ENCODE results near the gene PLCG2. TPM values are rescaled to one million over a fixed set of nuclear protein-coding genes. Genes with fewer than 3 reads are reported as not detected.

Gene PLCG2
- total RNA-seq, 2 donors from 2014 or later, result 6.6 to 11.0 TPM

DNA sequence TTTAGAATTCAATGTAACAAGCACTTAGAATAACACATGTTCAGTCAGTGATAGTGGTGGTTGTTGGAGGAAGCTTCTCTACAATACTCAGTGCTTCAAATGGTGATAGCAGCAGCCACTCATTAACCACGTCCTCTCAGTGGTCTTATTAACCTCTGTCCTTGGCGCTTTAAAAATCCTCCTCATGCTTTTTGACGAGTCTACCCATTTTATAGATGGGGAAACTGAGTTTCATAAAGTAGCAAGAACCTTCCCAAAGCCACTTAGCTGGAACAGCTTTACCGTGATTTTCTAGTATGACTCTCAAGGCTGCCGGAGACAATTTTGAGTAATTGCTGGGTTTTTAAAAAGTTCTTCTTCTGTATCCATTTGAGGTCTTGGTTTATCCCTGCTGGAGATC lies 47.4 kb downstream of the PLCG2 start:
- H3K36me3 Mint-ChIP-seq (ENCODE audit: low read depth), result no peaks in the 10 kb centered on the region
- peaks cover 3% of the 10 kb centered on the region for H3K27me3 Mint-ChIP-seq
- no peaks in the 10 kb centered on the region for H3K9me3 Mint-ChIP-seq
- no peak overlapping the region for H3K27ac Mint-ChIP-seq
- H3K4me1 Mint-ChIP-seq, result no peaks in the 10 kb centered on the region
- no peak for ATAC-seq (replicated peaks)
- H3K4me3 Mint-ChIP-seq, result no peak overlapping the region

DNA sequence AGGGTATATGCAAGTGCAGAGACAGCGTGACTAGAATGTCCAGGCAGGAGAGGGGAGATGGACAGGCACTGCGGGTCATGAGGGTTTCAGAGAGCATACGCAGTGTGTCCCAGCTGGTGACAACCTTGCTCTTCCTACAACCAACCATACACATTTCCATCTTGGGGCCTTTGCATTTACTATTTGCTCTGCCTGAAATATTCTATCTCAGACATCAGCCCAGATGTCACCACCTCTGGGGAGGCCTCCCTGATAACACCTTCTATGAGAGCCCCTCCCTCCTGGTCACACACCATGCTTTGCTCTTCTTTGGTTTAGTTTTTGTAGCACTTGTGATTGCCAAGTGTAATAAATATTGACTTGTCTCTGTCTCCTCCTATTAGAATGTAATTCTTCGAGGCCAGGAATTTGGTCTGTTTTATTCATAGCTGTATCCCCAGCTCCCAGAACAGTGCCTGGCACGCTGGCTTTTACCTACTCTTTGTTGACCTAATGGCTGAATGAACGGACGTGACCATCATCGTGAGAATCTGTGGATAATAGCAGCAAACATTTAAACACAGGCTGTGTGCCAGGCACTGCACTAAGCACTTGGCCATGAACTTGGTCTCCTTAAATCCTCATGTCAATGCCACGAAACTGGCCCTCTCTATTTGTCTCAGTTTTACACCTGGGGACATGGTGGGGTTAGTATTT lies 51.9 kb downstream of the PLCG2 start:
- ATAC-seq (replicated peaks), result no peak
- H3K27ac Mint-ChIP-seq, result no peak overlapping the region
- H3K4me3 Mint-ChIP-seq, result no peak overlapping the region
- no peaks in the 10 kb centered on the region for H3K9me3 Mint-ChIP-seq
- peaks cover 3% of the 10 kb centered on the region for H3K27me3 Mint-ChIP-seq
- no peaks in the 10 kb centered on the region for H3K36me3 Mint-ChIP-seq (ENCODE audit: low read depth)
- H3K4me1 Mint-ChIP-seq, result no peaks in the 10 kb centered on the region

DNA sequence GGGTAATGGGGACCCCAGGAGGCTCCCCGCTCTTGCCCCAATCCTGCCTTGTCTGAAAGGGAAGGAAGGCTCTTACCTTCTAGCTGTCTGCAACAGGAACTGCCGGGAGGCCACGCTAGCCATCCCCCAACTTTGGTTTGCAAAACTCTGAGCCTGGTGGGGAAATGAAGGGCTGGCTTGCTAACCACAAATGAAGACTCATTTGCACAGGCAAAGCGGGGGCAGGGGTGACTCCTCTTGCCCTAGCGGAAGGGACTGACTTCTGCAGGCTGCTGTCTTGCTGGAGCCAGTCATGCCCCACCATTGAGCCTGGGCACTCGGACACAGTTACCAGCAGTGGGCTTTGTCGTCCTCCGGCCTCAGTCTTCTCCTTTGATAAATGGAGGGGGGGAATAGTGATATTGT lies 52.6 kb downstream of the PLCG2 start:
- Mint-ChIP-seq H3K27ac (no peak overlapping the region), H3K4me1 (no peaks in the 10 kb centered on the region), H3K4me3 (no peak overlapping the region), H3K9me3 (no peaks in the 10 kb centered on the region), H3K27me3 (peaks cover 3% of the 10 kb centered on the region), H3K36me3 (ENCODE audit: low read depth) (no peaks in the 10 kb centered on the region)
- ATAC-seq (replicated peaks), result peak; percentile 59

DNA sequence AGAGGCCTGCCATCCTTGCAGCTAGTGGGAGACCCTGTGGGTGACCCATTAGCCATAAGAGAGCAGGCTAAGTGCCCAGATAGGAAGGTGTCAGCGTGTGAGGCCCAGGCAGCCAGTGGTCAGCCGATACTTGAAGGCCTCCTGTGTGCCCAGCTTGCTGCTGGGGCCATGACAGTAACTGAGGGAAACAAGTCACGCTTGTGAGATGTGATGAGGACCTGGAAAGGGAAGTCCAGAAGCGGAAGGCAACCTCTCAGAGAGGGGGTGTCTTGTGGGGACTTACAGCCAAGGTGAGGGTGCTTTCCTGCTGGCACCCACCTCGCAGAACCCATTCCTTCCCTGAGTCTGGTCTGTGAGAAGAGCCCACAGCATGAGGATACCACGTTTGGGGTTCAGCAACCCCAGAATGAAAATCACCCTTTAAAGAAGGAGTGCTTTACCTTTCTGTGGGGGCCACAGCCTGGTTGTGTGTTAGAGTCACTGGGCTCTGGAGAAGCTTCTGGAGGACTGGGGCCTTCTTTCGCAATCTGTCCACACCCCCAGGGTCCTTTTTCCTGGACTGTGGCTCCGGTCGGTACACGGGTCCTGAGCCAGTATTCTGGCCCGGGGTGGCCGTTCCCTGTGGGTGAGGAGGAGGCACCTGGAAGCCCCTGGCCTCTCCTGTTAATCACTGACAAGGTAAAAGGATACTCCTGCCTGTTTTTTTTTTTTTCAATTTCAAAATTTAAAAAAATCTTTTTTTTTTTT lies 53.9 kb downstream of the PLCG2 start:
- H3K27ac Mint-ChIP-seq, result no peak overlapping the region
- H3K4me1 Mint-ChIP-seq, result no peaks in the 10 kb centered on the region
- ATAC-seq (replicated peaks), result no peak
- H3K27me3 Mint-ChIP-seq, result peaks cover 13% of the 10 kb centered on the region
- no peak overlapping the region for H3K4me3 Mint-ChIP-seq
- no peaks in the 10 kb centered on the region for H3K9me3 Mint-ChIP-seq
- no peaks in the 10 kb centered on the region for H3K36me3 Mint-ChIP-seq (ENCODE audit: low read depth)

DNA sequence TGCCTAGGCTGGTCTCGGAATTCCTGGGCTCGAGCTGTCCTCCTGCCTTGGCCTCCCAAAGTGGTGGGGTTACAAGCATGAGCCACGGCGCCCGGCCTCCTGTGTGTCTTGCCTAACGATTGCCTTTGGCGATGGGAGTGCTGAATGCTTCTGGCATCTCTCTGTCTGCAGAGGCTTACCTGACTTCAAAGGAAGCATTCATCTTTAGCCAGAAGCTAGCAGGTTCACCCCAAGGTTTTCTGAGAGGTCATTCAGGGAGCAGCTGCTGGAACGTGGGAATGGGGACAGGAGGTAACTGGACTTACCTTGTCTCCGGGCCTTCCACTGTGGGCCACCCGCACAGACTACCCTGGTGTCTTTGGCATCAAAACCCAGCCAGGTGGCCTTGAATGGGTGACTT lies 54.7 kb downstream of the PLCG2 start:
- Mint-ChIP-seq H3K4me1 (no peaks in the 10 kb centered on the region), H3K27ac (no peak overlapping the region), H3K9me3 (no peaks in the 10 kb centered on the region), H3K36me3 (ENCODE audit: low read depth) (no peaks in the 10 kb centered on the region), H3K4me3 (no peak overlapping the region), H3K27me3 (peaks cover 13% of the 10 kb centered on the region)
- ATAC-seq (replicated peaks), result no peak

DNA sequence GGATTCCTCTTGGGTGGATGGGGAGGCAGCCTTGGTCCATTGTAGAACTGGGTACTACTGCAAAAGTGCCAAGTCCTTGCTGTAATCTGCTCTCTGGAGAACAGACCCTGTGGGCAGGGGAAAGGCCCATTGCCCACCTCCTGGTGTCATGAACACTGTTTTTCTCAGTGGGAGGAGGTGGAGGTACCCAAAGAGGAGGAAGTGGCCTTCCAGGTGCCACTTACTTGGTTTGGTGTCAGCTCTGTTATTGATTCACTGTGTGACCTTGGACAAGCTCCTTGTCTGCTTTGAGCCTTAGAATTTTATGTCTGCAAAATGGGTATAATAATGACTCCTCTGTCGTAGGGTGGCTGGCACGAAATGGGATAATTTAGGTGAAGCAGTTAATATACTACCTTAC lies 55.8 kb downstream of the PLCG2 start:
- no peaks in the 10 kb centered on the region for H3K9me3 Mint-ChIP-seq
- no peak overlapping the region for H3K27ac Mint-ChIP-seq
- no peaks in the 10 kb centered on the region for H3K36me3 Mint-ChIP-seq (ENCODE audit: low read depth)
- peaks cover 10% of the 10 kb centered on the region for H3K27me3 Mint-ChIP-seq
- H3K4me3 Mint-ChIP-seq, result no peak overlapping the region
- H3K4me1 Mint-ChIP-seq, result no peaks in the 10 kb centered on the region
- ATAC-seq (replicated peaks), result no peak

DNA sequence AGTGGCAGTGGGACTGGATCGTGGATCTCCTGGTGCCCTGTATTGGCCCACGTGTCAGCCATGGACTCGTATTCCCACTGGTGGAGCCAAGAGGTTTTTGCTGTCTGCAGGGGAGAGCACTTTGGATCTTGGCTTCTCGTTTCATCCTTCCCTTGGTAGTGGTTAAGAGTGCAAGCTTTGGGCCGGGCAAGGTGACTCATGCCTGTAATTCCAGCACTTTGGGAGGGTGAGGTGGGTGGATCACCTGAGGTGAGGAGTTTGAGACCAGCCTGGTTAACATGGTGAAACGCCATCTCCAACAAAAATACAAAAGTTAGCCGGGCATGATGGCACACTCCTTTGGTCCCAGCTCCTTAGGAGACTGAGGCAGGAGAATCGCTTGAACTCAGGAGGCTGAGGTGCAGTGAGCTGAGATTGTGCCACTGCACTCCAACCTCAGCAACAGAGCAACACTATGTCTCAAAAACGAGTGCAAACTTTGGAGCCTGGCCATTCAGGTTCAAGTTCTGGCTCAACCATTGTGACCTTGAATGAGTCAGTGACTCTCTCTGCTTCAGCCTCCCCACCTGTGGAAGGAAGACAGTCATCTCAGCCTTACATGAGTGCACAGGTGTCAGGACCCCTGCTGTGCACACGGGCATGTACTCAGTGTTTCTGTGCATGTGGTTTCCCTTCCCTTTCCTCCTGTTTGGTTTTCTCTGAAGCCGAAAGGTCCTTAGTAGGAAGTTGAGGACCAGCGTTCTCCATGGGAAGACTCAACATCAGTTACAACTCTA lies 57.4 kb downstream of the PLCG2 start:
- peaks cover 10% of the 10 kb centered on the region for H3K27me3 Mint-ChIP-seq
- no peak overlapping the region for H3K27ac Mint-ChIP-seq
- no peak for ATAC-seq (replicated peaks)
- no peaks in the 10 kb centered on the region for H3K9me3 Mint-ChIP-seq
- no peak overlapping the region for H3K4me3 Mint-ChIP-seq
- H3K4me1 Mint-ChIP-seq, result no peaks in the 10 kb centered on the region
- no peaks in the 10 kb centered on the region for H3K36me3 Mint-ChIP-seq (ENCODE audit: low read depth)

DNA sequence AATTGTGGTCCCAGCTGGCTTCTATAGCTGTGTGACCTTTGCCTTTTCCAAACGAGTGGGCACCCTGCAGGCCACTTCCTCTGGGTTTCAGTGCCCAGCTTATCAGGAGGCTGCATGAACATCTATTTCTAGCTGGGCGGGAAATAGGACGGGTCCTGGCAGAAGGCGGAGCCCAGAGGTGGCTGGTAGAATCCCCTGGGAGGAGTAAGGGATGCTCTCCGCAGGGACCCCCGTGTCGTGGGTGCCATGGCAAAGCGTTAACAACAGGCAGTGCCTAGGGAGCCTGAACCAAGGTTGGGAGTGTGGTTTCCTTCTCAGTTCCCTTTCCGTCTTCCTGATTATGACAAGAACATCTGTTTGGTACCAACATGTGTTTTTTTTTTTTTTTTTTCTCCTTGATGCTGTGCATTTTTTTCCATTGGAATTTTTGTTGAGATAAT lies 58.2 kb downstream of the PLCG2 start:
- Mint-ChIP-seq H3K27me3 (peaks cover 13% of the 10 kb centered on the region), H3K27ac (no peak overlapping the region), H3K36me3 (ENCODE audit: low read depth) (no peaks in the 10 kb centered on the region), H3K4me1 (no peaks in the 10 kb centered on the region), H3K4me3 (no peak overlapping the region), H3K9me3 (no peaks in the 10 kb centered on the region)
- no peak for ATAC-seq (replicated peaks)

DNA sequence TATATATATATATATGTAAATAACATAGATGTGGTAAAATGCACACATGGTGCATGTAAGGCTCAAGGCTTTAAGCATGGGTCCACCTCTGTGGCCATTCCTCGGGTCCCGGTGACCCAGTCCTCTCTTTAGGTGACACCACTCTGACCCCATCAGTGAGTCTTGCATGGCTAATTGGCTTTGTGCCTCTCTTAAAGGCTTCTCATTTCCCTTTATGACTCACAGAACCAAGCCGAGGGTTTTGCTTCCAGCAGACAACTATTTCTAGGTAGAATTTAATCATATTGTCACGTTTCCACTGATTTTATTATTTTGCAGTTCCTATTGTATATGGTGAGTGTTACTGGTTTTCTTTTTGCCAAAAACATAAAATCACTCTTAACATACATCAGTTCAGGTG lies 59.7 kb downstream of the PLCG2 start:
- Mint-ChIP-seq H3K36me3 (ENCODE audit: low read depth) (no peaks in the 10 kb centered on the region), H3K27ac (no peak overlapping the region), H3K27me3 (peaks cover 16% of the 10 kb centered on the region), H3K9me3 (no peaks in the 10 kb centered on the region), H3K4me1 (no peaks in the 10 kb centered on the region), H3K4me3 (no peak overlapping the region)
- ATAC-seq (replicated peaks), result no peak

DNA sequence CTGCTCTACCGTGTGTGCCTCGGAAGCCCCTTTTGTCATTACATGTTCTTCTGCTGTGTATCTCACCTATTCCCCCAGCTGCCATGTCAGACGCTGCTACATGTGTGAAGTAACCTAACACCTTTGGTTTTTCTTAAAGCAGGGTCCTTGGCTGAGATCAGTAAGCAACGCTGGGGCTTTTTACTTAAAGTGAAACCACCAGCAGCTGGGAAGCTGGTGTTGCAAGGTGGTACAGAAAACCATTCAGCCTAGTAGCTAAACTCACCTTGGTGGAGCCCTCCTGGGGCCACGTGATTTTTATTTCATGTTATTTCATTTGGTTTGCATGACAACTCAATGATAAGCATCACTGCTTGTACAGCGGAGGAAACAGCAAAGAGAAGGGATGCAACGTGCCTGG lies 62.6 kb downstream of the PLCG2 start:
- no peak for ATAC-seq (replicated peaks)
- Mint-ChIP-seq H3K4me1 (no peaks in the 10 kb centered on the region), H3K9me3 (no peaks in the 10 kb centered on the region), H3K4me3 (no peak overlapping the region), H3K27ac (no peak overlapping the region), H3K27me3 (peaks cover 16% of the 10 kb centered on the region), H3K36me3 (ENCODE audit: low read depth) (no peaks in the 10 kb centered on the region)

DNA sequence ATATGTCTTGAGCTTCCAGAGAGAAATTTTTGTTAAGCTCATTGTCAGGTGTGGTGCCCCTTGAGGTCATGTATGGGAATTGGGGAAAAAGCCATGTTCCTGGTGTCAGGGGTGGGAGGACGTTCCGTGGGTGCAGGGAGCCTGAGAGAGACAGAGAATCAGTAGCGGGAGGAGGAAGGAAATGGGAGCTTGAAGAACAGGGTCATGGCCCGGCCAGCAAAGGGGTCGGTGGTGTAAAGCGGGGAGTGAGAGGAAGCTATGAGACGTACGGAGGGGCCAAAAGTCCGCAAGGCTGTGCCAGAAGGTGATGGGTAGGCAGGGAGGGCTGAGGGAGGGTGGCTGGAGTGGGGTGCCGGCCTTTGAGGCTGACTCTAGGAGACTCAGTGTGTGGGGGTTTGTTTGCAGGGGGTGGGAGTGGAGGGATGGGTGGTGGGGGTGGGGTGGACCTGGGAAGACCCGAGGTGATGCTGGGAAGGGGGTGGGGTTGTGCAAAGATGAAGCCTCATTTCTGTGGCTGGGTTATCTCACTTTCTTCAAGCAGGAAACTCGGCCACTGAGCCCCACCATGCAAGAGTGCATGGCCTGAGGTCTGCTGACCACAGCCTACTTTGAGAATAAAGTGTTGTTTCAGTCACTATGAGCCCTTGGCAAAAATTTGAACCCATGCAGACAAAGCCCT lies 63.6 kb downstream of the PLCG2 start:
- H3K4me3 Mint-ChIP-seq, result no peak overlapping the region
- no peak for ATAC-seq (replicated peaks)
- H3K27me3 Mint-ChIP-seq, result peaks cover 8% of the 10 kb centered on the region
- no peaks in the 10 kb centered on the region for H3K4me1 Mint-ChIP-seq
- no peaks in the 10 kb centered on the region for H3K36me3 Mint-ChIP-seq (ENCODE audit: low read depth)
- no peak overlapping the region for H3K27ac Mint-ChIP-seq
- no peaks in the 10 kb centered on the region for H3K9me3 Mint-ChIP-seq

DNA sequence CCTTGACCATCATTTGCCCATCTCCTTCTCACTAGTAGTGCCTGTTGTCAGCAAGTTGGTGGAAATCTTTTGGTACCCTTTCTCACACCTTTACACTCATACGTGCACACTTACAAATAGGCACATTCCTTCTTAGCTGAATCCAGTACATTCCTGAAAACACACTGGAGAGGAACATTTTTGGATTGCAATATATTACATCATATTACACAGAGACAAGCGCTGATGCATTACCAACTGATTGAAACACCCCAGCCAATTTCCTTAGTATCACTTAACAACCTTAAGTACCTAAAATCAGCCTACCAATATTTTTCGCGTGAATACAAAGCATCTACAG lies 64.1 kb downstream of the PLCG2 start:
- no peaks in the 10 kb centered on the region for H3K4me1 Mint-ChIP-seq
- no peaks in the 10 kb centered on the region for H3K9me3 Mint-ChIP-seq
- H3K27ac Mint-ChIP-seq, result no peak overlapping the region
- no peaks in the 10 kb centered on the region for H3K36me3 Mint-ChIP-seq (ENCODE audit: low read depth)
- peaks cover 7% of the 10 kb centered on the region for H3K27me3 Mint-ChIP-seq
- no peak overlapping the region for H3K4me3 Mint-ChIP-seq
- ATAC-seq (replicated peaks), result no peak

DNA sequence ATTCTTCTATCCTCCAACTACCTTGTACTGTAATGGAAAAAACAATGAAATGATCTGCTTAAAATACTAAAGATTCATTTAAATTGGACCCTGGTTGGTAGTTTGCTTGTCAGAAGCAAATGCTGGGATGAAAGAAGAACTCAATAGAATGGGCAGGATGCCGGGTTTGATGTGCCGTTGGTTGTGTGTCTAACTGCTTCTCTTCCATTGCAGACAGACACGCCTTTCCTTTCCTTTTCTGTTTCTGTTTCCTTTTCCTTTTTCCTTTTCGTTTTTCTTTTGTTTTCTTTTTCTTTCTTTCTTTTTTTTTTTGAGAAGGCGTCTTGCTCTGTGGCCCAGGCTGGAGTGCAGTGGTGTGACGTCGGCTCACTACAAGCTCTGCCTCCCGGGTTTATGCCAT lies 64.6 kb downstream of the PLCG2 start:
- Mint-ChIP-seq H3K27ac (no peak overlapping the region), H3K36me3 (ENCODE audit: low read depth) (no peaks in the 10 kb centered on the region), H3K4me1 (no peaks in the 10 kb centered on the region), H3K4me3 (no peak overlapping the region), H3K27me3 (peaks cover 10% of the 10 kb centered on the region), H3K9me3 (no peaks in the 10 kb centered on the region)
- no peak for ATAC-seq (replicated peaks)

DNA sequence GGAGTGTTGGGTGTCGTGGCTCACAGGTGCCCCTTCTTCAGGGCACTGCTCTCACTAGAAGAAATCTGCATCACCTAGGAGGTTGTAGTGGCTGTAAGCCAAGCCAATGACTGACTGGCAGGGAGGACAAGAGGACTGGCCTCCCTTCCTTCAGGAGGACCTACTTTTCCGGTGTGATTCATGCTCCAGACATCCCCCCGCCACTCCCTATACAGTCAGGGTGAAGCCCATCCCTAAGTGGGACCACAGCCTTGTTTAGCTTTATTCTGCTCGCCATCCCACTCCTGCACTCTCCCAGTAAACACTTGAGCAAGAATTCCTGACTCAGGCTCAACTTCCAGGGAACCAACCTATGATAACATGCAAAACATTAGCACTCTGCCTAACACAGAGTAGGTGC lies 67.0 kb downstream of the PLCG2 start:
- Mint-ChIP-seq H3K4me1 (no peaks in the 10 kb centered on the region), H3K27me3 (peaks cover 12% of the 10 kb centered on the region), H3K9me3 (no peaks in the 10 kb centered on the region)

More for the DNA sequence above, 67.0 kb downstream of the PLCG2 start:
- no peak overlapping the region for H3K27ac Mint-ChIP-seq
- ATAC-seq (replicated peaks), result no peak
- H3K36me3 Mint-ChIP-seq (ENCODE audit: low read depth), result no peaks in the 10 kb centered on the region
- H3K4me3 Mint-ChIP-seq, result no peak overlapping the region

Measured in activated T-helper 17 cell treated with anti-CD3 and anti-CD28 coated beads, Interleukin-2, amount 50 U/mL, for 72 hours (primary cell).